Hindlimb muscle (tissue), 1 donor: ENCODE measurements around the gene RRAS2. TPM values are rescaled to one million over a fixed set of nuclear protein-coding genes. Genes with fewer than 3 reads are reported as not detected.

Experiments used
- DNase-seq: peaks from one replicate; pipeline ENCODE4 v3.0.0-alpha.2; 2013
- polyA plus RNA-seq: library from polyadenylated mRNA; unstranded; fragments of 120-200 nt; gene quantifications from one replicate; pipeline ENCODE4 v1.2.1, GENCODE V29; 2013; ENCODE audit not compliant: insufficient read length

RRAS2 gene
- polyA plus RNA-seq, 1 donor: 41.8 TPM

DNA sequence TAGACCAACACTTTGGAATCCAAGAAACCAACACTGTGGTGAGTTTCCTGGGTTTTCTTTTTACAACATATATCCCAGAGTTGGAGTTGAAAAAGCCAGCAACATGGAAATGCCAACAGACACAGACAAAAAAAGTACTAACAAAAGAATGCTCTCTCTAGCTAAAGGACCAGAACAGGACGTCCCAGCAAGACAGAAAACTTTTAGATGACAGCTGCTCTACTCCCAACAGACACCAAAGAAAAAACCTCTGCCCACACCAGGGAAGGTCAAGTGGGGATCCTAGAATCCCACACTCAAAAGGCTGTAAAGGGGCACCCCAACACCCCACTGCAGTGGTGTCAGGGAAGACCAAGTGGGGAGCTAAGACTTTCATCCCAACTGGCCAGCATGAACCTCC, 23.3 kb downstream of the RRAS2 start:
- no peak for DNase-seq

DNA sequence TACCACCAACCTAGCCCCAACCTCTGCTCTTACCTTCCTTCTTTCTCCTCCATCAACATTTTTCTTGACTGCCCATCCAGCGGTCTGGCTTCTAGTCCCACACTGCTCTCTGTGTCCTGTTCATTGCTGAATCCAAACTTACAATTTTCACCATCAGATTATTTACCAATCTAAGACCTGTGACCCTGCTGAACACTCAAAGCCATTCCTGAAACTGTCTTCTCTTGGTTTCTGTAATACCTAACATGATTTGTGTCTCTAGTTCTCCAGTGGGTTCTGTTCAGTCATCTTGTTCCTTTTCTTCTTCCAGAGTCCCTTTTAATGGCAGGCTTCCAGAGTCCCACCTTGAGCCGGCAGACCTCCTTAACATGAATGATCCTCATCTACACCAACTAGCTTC, 24.1 kb downstream of the RRAS2 start:
- no peak for DNase-seq

DNA sequence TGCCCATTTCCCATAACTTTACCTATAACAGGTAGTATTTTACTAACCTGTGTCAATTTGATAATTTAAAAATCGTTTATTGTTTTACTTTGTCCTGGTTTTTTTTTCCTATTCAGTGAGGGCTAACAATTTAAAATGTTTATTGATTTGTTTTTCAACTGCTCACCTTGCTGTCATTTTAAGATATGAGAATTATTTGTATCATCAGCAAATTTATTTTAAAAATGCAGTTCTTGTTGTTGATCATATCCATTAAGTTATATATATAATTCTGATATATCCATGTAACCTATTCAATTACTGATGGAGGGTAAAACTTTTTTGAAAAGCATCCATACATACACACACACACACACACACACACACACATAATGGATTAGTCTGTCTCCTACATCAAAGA, 24.8 kb downstream of the RRAS2 start:
- no peak for DNase-seq

- DNase-seq: no peak
Measured at GRCh38 chr11:14331476-14332136, 27.4 kb downstream of the RRAS2 start.

- DNase-seq: no peak
Measured at GRCh38 chr11:14330881-14331280, 28.1 kb downstream of the RRAS2 start.

DNA sequence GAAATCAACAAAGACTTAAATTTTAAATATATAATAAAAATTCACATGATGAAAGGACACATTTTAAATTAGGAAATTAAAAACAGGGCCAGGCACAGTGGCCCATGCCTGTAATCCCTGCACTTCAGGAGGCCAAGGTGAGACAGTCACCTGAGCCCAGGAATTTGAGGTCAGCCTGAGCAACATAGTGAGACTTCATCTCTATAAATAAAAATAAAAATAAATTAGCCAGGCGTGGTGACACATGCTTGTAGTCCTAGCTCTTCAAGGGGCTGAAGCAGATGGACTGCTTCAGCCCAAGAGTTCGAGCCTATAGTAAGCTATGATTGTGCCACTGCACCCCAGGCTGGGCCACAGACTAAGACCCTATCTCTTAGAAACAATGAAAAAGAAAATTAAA, 29.3 kb downstream of the RRAS2 start:
- DNase-seq: no peak

DNA sequence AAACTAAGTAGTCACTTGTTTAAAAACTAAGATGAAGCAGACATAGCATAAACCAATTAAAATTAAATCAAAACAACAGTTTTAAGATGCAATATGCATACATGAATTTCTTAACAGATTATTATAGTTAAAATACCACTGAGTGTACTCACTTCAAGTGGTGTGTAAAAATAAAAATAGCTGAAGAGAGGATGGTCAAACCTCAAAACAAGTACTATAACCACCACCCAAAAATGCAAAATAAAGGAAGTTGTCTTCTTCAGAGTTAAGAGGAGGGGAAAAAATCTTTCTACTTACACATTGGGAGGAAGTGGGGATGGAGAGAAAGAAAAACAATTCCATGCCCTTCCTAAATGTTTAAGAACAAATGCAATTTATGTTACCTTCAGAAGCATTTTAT, 31.9 kb downstream of the RRAS2 start:
- DNase-seq: no peak

- DNase-seq: no peak
Measured at GRCh38 chr11:14323118-14323676, 35.8 kb downstream of the RRAS2 start.

DNA sequence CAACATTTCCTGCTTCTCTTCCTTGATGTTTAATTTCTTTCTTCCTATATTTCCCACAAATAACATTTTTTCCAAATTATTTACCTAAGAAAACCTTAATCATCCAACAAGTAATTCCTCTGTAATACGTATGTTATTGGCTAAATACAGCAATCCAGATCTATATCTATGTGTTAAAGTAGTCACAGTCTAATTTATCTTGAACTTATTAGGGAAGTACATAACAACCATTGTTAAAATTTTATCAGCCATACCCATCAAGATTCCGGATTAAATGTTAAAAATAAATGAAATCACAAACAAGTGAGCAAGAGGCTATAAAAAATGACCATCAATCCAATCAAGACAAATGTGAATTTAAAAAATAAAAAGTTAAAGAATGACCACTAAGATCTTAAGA, 36.5 kb downstream of the RRAS2 start:
- no peak for DNase-seq

GRCh38 chr11:14320020-14320419, 39.0 kb downstream of the RRAS2 start:
- no peak for DNase-seq

DNA sequence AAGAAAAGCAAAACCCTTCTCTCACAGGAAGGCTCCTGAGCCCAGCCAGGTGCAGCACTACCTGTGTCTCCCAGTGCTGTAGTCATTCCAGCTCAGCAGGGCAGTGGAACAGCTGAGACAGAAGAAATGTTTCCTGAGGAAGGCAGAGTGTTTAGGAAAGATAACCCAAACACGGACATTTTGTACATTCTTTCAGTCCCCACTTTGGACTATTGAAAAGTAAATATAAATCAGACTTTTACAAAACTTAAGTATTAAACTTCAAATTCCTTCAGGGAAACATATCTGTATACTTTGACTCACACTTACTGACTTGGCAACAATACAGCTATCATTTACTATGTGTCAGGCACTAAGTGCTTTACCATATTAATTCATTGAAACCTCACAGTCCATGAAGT, 40.4 kb downstream of the RRAS2 start:
- no peak for DNase-seq

DNA sequence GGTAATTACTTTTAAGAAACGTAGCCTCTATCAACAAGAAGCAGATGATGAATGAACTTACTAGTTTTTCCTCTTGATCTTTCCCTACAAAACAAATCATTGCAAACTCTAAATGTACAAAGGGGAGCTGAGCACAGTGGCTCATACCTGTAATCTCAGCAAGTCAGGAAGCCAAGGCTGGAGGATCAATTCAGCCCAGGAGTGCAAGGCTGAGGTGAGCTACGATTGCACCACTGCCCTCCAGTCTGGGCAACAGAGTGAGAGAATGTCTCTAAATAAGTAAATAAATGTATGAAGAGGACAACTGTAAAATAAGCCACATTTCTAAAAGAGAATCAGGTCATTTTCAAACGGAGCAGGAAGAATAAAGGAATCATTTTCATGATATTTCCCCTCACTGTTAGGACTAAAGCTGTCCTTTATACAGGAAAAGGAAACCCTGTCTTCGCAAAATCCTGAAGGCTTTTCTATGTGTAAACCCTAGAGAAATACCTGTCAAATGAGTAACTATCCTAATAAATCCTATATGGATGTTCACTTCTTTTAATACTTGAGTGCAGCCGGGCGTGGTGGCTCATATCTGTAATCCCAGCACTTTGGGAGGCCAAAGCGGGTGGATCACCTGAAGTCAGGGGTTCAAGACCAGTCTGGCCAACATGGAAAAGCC, 41.2 kb downstream of the RRAS2 start:
- no peak for DNase-seq

DNA sequence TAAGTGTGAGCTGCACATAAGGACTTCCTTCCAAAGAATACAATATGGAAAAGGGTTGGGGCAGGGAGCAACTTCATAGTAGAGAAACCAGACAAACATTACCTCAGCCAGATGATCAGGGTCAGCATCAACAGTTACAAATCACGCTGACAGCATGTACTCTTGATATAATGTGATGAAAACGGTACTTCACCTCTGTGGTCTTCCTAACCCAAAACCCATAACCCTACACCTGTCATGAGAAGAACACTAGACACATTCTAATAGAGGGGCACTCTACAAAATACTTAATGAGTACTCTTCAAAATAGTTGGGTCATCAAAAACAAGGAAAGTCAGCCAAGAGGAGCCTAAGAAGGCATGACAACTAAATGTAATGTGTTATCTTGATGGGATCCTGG, 43.9 kb downstream of the RRAS2 start:
- no peak for DNase-seq

GRCh38 chr11:14314127-14314526, 44.9 kb downstream of the RRAS2 start:
- DNase-seq: no peak

GRCh38 chr11:14312736-14313438, 46.1 kb downstream of the RRAS2 start:
- no peak for DNase-seq

DNA sequence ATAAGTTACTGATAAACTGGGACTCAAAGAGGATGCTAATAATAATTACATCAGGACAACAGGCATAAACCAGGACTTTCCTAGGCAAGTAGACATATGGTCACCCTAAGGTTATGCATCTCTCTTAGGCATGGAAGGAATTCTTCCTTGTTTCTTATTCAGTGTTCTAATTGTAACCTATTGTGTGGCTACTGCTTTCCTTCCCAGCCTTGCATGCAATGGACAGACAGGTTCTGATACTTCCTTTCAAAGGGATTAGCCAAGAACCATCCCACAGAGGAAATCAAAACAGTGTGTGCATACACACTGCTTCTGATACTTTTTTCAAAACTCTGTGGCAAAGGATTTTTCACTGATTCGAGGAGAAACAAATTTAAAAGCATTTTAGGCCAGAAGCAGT, 48.3 kb downstream of the RRAS2 start:
- no peak for DNase-seq

DNA sequence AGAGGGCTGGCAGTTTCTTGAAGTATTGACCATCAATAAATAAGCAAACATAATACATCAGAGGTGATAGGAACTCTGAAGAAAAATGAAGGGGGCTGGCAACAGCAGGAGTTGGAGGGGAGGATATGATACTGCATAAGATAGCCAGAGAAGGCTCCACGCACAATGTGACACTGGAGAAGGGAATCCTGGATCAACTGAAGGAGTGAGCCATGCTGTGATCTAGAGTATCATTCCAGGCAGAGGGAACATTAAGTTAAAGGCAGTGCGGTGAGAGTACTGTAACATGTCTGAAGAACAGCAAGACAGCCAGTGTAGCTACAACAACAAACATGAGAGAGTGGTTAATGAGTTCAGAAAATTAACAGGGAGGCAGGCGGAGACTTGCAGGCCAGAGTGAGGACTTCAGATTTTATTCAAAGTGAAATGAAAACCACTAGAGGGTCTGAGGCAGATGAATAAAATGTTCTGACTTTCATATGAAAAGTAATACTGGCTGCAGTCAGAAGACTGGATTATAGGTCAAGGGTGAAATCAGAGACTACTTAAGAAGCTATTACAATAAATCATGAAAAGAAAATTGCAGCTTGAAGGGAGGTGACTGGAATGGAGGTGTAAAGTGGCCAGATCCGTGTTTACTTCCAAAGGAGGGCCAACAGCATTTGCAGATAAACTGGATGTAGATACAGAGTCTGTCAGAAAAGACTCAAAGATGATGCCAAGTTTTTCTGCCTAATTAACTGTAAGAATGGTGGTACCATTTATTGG, 49.4 kb downstream of the RRAS2 start:
- no peak for DNase-seq

DNA sequence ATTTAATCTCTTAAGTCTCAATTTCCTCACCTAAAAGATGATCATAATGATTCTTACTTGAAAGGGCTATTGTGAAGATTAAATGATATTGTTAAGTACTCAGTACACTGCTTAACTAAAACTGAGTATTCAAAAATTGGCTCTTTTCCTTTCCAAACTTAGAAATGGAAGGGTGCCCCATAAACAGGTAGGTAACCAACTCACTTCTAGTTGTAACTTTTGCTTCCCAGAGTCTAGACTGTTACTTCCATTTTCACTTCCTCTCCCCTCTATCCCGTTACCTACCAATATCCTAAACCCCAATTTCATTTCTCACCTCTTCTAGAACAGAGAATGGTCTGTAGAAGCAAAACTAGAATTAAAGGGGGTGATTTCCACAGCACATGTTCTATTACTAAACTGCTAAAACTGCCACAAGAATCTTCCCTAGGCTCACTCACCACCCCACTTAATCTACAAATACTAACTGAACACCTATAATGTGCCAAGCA, 50.0 kb downstream of the RRAS2 start:
- DNase-seq: no peak

DNA sequence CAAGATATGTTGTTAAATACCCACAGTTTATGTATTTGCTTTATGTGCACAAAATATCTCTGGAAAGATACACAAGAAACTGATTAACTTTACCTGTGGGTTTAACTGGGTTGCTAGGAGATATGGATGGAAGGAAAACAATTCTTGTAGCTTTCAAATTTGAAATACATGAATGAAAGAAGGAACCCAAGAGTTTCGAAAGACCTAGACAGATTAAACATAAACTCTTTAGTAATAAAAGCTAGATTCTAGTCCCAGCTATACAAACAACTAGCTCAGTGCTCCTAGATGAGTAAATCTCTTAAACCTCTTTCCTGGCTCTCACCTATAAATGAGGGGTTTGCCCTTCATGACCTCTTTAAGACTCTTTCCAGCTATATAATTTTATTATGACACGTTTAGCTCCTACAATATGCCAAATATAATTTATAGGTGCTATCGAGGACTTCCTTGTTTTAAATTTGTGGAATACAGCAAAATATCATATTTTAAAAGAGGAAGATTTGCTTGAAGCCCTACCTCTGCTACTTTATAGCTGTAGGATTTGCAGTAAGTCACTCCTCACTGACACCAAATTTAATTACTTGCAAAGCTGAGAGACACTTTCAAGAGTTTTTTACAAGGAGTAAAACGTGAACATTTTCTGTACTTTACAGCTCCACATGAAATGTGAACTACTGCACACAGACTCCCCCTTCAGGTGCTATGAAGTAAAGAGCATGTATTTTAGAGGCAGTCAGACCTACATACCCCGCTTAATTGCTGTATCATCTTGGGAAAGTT, 50.7 kb downstream of the RRAS2 start:
- DNase-seq: peak; percentile 10

DNA sequence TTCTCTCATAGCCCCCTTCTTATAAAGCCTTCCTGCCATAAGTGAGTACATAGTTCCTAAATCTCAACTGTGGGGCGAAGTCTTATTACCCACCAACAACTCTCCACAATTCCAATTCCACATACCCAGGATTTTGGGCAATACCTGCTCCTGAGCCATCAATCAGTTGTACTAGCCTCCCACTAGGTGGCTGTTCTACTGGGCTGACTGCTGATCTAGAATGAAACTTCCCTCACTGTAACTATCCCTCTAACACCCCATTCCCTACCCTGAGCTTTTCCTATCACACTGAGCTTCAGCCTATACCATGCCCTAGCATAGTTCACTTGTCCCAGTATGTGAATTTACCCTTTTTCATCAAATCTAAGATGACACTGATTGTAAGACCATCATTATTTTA, 52.5 kb downstream of the RRAS2 start:
- no peak for DNase-seq

DNA sequence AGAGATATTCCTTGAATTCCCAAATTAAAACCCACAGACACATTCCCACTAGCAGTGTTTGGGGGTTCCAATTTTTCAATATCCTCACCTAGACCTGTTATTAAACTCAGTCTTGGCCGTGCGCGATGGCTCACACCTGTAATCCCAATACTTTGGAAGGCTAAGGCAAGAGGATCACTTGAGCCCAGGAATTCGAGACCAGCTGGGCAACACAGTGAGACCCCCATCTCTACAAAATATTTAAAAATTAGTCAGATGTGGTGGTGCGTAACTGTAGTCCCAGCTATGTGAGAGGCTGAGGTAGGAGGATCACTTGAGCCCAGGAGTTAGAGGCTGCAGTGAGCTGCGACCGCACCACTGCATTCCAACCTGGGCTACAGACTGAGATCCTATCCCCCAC, 53.3 kb downstream of the RRAS2 start:
- no peak for DNase-seq

DNA sequence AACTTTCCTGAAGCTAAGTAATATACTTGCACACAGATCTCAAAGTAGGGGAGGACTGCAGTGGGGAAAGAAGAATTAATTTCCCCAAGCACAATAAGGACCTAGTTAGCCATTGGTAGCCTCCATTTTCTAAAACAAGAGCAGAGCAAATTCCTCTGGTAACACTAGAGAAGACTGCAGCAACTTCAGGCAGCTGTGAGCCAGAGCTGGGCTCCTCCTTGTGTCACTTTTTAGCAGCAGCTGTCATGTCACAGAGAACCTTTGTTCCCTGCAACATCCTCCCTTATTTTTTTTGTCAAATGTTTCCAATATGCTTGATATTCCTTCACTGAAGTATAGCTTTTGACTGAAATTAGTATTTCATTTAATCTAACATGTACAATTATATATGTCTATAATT, 54.4 kb downstream of the RRAS2 start:
- DNase-seq: peak; percentile 7
